Measurements from ENCODE around the gene DOK4.

The DOK4 gene

DNA sequence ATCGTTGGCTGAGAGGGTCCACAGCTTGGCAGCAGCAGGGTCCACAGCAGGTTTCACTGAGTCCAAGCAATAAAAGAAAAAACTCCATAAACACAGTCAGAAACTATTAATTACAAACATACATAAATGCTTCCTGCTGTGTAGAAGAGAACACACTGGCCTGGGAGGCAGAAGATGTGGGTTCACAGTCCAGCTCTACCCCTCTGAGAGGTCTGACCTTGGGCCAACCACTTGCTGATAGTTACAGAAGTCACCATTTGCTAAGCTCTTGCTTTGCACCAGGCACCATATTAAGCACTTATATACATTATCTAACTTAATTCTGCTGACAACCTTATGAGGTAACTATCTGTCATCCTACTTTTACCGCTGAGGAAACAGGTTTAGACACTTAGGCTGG lies 53.8 kb downstream of the DOK4 start:
- Mint-ChIP-seq H3K4me1 (peaks cover 3% of the 10 kb centered on the region), H3K9me3 (no peaks in the 10 kb centered on the region), H3K36me3 (ENCODE audit: low read depth) (peaks cover 73% of the 10 kb centered on the region), H3K27me3 (ENCODE audit: low read depth) (no peaks in the 10 kb centered on the region), H3K4me3 (no peak overlapping the region), H3K27ac (no peak overlapping the region)
- TF ChIP-seq, protein P1, sequence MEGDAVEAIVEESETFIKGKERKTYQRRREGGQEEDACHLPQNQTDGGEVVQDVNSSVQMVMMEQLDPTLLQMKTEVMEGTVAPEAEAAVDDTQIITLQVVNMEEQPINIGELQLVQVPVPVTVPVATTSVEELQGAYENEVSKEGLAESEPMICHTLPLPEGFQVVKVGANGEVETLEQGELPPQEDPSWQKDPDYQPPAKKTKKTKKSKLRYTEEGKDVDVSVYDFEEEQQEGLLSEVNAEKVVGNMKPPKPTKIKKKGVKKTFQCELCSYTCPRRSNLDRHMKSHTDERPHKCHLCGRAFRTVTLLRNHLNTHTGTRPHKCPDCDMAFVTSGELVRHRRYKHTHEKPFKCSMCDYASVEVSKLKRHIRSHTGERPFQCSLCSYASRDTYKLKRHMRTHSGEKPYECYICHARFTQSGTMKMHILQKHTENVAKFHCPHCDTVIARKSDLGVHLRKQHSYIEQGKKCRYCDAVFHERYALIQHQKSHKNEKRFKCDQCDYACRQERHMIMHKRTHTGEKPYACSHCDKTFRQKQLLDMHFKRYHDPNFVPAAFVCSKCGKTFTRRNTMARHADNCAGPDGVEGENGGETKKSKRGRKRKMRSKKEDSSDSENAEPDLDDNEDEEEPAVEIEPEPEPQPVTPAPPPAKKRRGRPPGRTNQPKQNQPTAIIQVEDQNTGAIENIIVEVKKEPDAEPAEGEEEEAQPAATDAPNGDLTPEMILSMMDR (IDR thresholded peaks at IDR 0.05; ENCODE audit: unreplicated experiment in 3 of 3): no peak

DNA sequence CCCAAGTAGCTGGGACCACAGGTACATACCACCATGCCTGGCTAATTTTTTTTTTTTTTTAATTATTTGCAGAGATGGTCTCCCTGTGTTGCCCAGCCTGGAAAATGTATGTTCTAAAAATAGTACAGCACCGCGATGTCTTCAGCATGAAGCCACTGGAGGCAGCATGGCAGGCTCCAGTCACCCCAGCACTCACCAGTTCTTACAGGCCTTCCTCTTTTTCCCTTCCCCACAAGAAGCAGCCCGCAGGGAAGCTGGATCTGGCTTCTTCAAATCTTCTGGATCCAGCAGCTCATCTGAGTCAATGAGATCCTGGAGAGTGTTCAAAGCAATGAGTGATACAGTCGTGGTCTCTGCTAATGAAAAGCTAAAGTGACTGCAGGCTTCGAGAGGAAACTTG lies 55.3 kb downstream of the DOK4 start:
- H3K27ac Mint-ChIP-seq: no peak overlapping the region
- H3K27me3 Mint-ChIP-seq (ENCODE audit: low read depth): no peaks in the 10 kb centered on the region
- TF ChIP-seq, protein P1 (IDR thresholded peaks at IDR 0.05; ENCODE audit: unreplicated experiment in 3 of 3): no peak
- H3K36me3 Mint-ChIP-seq (ENCODE audit: low read depth): peaks cover 76% of the 10 kb centered on the region
- H3K4me1 Mint-ChIP-seq: peaks cover 8% of the 10 kb centered on the region
- H3K9me3 Mint-ChIP-seq: no peaks in the 10 kb centered on the region
- H3K4me3 Mint-ChIP-seq: no peak overlapping the region

DNA sequence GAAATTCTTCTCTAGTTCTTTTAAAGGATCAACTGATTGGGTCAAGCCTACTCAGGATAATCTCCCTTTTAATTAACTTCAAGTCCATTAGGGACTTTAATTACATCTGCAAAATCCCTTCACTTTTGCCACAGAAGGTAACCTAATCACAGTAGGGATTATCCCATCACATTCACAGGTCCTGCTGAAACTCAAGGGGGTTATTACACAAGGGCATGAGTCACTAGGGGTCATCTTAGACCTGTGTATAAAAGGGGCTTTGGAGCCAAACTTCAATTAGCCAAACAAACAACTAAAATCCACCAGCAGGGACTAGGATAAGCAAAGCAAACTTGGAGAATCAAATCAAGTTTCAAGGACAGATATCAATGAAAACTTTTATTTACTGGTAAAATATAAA lies 58.5 kb downstream of the DOK4 start:
- Mint-ChIP-seq H3K27me3 (ENCODE audit: low read depth) (no peaks in the 10 kb centered on the region), H3K27ac (peak overlapping the region in 1 of 3 experiments; percentile 11), H3K4me1 (peaks cover 13% of the 10 kb centered on the region), H3K9me3 (no peaks in the 10 kb centered on the region), H3K36me3 (ENCODE audit: low read depth) (peaks cover 53% of the 10 kb centered on the region), H3K4me3 (no peak overlapping the region)
- TF ChIP-seq, protein P1 (IDR thresholded peaks at IDR 0.05; ENCODE audit: unreplicated experiment in 3 of 3): no peak

DNA sequence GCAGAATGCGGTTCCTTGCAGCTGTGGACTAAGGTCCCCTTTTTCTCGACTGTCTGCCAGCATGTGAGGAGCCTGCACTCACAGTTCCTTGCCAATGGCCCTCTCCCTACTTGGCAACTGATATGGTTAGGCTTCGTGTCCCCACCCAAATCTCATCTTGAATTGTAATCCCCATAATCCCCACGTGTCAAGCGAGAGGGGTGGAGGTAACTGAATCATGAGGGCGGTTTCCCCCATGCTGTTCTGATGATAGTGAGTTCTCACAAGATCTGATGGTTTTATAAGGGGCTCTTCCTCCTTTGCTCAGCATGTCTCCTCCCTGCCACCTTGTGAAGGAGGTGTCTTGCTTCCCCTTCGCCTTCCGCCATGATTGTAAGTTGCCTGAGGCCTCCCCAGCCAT lies 59.0 kb downstream of the DOK4 start:
- TF ChIP-seq, protein P1 (IDR thresholded peaks at IDR 0.05; ENCODE audit: unreplicated experiment in 3 of 3): no peak
- Mint-ChIP-seq H3K36me3 (ENCODE audit: low read depth) (peaks cover 48% of the 10 kb centered on the region), H3K27me3 (ENCODE audit: low read depth) (no peaks in the 10 kb centered on the region), H3K27ac (peak overlapping the region in 1 of 3 experiments; percentile 11), H3K9me3 (no peaks in the 10 kb centered on the region), H3K4me3 (no peak overlapping the region), H3K4me1 (peaks cover 18% of the 10 kb centered on the region)

DNA sequence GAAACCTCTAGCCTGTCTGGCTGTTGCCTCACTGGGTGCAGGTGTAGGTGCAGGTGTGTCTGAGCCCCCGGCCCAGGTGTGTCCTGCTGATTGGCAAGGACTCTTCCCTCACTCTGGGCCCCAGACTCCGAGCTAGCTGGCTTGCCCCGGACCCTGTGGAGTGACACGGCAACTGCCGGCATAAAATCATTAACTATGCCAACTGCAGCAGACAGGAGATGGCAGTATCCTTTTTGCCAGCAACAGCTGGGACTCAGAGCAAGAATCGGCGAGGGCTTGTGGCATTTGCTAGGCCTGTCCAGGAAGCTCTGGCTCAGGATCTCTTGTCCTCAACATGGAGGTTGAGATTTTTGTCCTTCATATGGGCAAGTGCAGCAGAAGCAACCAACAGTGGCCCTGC lies 59.9 kb downstream of the DOK4 start:
- TF ChIP-seq, protein P1 (IDR thresholded peaks at IDR 0.05; ENCODE audit: unreplicated experiment in 3 of 3): no peak
- Mint-ChIP-seq H3K27ac (no peak overlapping the region), H3K9me3 (no peaks in the 10 kb centered on the region), H3K27me3 (ENCODE audit: low read depth) (no peaks in the 10 kb centered on the region), H3K4me3 (no peak overlapping the region), H3K4me1 (peaks cover 23% of the 10 kb centered on the region), H3K36me3 (ENCODE audit: low read depth) (peaks cover 42% of the 10 kb centered on the region)

DNA sequence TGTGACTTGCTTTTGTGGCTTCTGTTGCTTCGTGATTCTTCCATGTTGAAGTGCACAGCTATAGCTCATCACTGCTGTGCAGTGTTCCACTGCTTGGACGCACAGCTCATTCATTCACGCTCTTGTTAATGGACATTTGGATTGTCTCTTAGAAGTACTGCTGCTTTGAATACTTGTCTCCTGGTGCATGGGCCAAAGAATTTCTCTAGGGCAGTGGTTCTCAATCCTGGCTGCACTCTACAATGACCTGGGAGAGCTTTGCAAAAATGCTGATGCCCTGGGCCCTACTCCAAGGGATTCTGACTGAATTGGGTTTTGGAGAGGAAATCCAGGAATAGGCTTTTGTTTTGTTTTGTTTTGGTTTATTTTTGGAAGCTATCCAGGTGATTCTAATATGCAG lies 61.7 kb downstream of the DOK4 start:
- TF ChIP-seq, protein P1 (IDR thresholded peaks at IDR 0.05; ENCODE audit: unreplicated experiment in 3 of 3): no peak
- H3K36me3 Mint-ChIP-seq (ENCODE audit: low read depth): peaks cover 24% of the 10 kb centered on the region
- no peaks in the 10 kb centered on the region for H3K9me3 Mint-ChIP-seq
- no peak overlapping the region for H3K4me3 Mint-ChIP-seq
- H3K27ac Mint-ChIP-seq: peak overlapping the region in 2 of 3 experiments; percentile 32 to 63
- no peaks in the 10 kb centered on the region for H3K27me3 Mint-ChIP-seq (ENCODE audit: low read depth)
- peaks cover 26% of the 10 kb centered on the region for H3K4me1 Mint-ChIP-seq
